Vagina (tissue), 2 donors: ENCODE results near the gene IRS2. TPM values are rescaled to one million over a fixed set of nuclear protein-coding genes. Genes with fewer than 3 reads are reported as not detected.
"Not testable (repeated sequence)": the region's sequence is repeated elsewhere in the genome, so short reads cannot be mapped to it uniquely, and the experiment has no call there.

ENCODE experiments used
- DNase-seq, 2 donors: peaks; one replicate each; pipeline ENCODE4 v3.0.0-alpha.2; 2017; ENCODE audit errors: extremely low spot score in 2 of 2
- H3K27ac ChIP-seq: fragments of 200-600 bp; sonication (generic); one replicate; pipeline ENCODE4 v1.5.1; 2019
- H3K27me3 ChIP-seq: fragments of 200-600 bp; sonication (generic); one replicate; pipeline ENCODE4 v1.5.1; 2019
- H3K36me3 ChIP-seq, 2 donors: fragments of 200-600 bp; sonication (generic); one replicate each; pipeline ENCODE4 v1.5.1; 2017 to 2019
- H3K4me1 ChIP-seq: fragments of 200-600 bp; sonication (generic); one replicate; pipeline ENCODE4 v1.5.1; 2019
- H3K4me3 ChIP-seq, 2 donors: fragments of 200-600 bp; sonication (generic); 1 replicate in 1 of 2; 2 replicates in 1 of 2; pipeline ENCODE4 v1.5.1; 2016 to 2019
- H3K9me3 ChIP-seq: fragments of 200-600 bp; sonication (generic); one replicate; pipeline ENCODE4 v1.5.1; 2019
- POLR2A ChIP-seq, 2 donors: fragments of 450-650 bp; IDR thresholded peaks; one replicate each; pipeline ENCODE4 v1.6.1; 2017; ENCODE audit warnings: antibody characterized with exemption in 2 of 2, mild to moderate bottlenecking in 2 of 2, moderate library complexity in 2 of 2
- POLR2AphosphoS5 ChIP-seq, 2 donors: sonication (generic); formaldehyde crosslinking; IDR thresholded peaks; one replicate each; pipeline ENCODE4 v1.9.0; 2017; ENCODE audit warnings: antibody characterized with exemption in 2 of 2, mild to moderate bottlenecking in 2 of 2, low read depth in 1 of 2; ENCODE audit not compliant: insufficient read depth in 1 of 2
- intact Hi-C: fragments of 100-400 bp; cut with DNase I; formaldehyde crosslinking; loops from one replicate; pipeline ENCODE4 v1.15.1; 2023
- total RNA-seq: library from RNA; depleted of rRNA; stranded (reverse); fragments of >200 nt; gene quantifications from one replicate; pipeline ENCODE4 v1.2.3, GENCODE V29; 2016
- TF ChIP-seq, protein P1 (sequence below), 3 experiments: fragments of 450-650 bp in 2 of 3; fragments of 200-600 bp in 1 of 3; sonication (generic) in 1 of 3; IDR thresholded peaks; one replicate each; pipeline ENCODE4 v1.5.1; 2017 to 2019; ENCODE audit warnings: antibody characterized with exemption in 3 of 3, mild to moderate bottlenecking in 2 of 3, moderate library complexity in 2 of 3

Gene IRS2
- total RNA-seq, 1 donor from 2014 or later, result 25.0 TPM

DNA sequence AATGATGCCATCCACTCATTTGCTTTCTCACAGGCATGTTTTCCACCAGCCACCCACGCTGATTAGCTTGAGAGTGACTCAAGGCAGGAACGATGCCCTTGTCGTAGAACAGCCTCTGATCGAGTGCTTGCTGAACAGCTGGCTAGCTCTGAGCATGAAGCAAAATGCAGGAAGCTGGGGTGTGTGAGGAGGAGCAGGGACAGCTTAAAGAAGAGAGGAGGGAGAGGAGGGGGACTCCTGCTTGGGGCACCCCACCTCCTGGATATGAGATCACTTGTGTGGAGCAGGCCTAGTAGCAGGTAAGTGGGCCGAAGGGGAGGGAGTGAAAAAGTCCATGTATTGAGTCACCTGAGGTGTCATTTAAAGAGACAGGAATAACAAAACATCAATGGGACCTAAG, 48.8 kb downstream of the IRS2 start:
- intact Hi-C loops, result no loop called here
- H3K27me3 ChIP-seq, result no peaks in the 10 kb centered on the region
- no peaks in the 10 kb centered on the region for H3K9me3 ChIP-seq
- TF ChIP-seq POLR2AphosphoS5 (IDR thresholded peaks at IDR 0.05; ENCODE audit: insufficient read depth in 1 of 2, low read depth in 1 of 2) (no peak), POLR2A (IDR thresholded peaks at IDR 0.05) (no peak)
- TF ChIP-seq, protein P1, sequence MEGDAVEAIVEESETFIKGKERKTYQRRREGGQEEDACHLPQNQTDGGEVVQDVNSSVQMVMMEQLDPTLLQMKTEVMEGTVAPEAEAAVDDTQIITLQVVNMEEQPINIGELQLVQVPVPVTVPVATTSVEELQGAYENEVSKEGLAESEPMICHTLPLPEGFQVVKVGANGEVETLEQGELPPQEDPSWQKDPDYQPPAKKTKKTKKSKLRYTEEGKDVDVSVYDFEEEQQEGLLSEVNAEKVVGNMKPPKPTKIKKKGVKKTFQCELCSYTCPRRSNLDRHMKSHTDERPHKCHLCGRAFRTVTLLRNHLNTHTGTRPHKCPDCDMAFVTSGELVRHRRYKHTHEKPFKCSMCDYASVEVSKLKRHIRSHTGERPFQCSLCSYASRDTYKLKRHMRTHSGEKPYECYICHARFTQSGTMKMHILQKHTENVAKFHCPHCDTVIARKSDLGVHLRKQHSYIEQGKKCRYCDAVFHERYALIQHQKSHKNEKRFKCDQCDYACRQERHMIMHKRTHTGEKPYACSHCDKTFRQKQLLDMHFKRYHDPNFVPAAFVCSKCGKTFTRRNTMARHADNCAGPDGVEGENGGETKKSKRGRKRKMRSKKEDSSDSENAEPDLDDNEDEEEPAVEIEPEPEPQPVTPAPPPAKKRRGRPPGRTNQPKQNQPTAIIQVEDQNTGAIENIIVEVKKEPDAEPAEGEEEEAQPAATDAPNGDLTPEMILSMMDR (IDR thresholded peaks at IDR 0.05), result no peak
- no peak overlapping the region for H3K27ac ChIP-seq
- peak in 1 of 2 donors; percentile 49 for DNase-seq
- H3K4me3 ChIP-seq, result no peak overlapping the region
- no peaks in the 10 kb centered on the region for H3K36me3 ChIP-seq
- no peaks in the 10 kb centered on the region for H3K4me1 ChIP-seq

DNA sequence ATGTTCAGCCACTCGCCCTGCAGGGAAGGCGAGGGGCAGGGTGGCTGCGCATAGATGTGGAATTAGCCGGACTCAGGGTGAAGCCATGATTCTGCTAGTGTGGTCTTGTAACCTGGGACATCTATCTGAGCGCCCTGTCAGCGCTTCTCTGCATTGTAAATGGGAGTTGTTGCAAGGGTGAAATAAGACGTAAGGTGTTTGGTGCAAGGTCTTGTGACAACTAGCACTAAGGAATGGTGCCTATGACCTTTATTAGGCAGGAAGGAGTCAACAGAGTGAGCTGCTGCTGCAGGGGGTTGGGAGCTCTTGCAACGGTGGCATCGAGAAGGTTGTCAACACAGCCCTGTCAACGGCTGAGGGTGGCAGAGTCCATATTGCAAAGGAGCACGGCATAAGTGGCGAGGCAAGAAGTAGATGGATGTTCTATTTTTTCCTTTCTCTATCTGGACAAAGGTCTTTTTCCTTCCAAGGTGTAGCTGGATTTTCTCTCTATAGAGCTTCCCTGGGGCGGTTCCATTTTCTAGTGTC, 49.3 kb downstream of the IRS2 start:
- DNase-seq, result peak in 1 of 2 donors; percentile 65
- intact Hi-C loops, result no loop called here
- TF ChIP-seq POLR2A (IDR thresholded peaks at IDR 0.05), result no peak
- TF ChIP-seq, protein P1 (IDR thresholded peaks at IDR 0.05), result no peak
- no peak for TF ChIP-seq POLR2AphosphoS5 (IDR thresholded peaks at IDR 0.05; ENCODE audit: insufficient read depth in 1 of 2, low read depth in 1 of 2)

DNA sequence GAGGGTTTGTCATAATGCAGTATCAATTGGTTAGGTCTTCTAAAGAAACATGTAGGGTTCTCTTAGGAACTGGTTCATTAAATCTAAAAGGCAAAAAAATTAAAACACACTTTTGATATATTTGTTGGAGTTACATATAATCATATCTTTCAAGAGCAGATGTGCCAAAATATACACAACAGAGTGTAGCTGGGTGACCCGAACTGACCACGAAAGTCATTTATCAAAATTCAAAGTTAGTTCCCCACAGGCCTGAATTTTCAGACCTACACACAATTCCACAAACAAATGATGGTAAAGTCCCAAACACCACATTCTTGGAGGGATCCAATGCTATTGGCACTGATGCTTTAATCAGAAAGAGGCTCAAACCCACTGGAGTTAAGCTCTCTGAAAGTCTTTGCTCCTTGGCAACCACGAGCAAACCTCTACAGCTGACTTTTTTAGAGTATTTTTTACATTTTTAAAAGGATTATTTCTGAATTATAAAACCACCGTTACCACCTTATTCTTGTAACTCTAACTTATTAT, 50.9 kb downstream of the IRS2 start:
- TF ChIP-seq, protein P1 (IDR thresholded peaks at IDR 0.05), result no peak
- TF ChIP-seq POLR2A (IDR thresholded peaks at IDR 0.05) (no peak), POLR2AphosphoS5 (IDR thresholded peaks at IDR 0.05; ENCODE audit: insufficient read depth in 1 of 2, low read depth in 1 of 2) (no peak)
- no peak overlapping the region for H3K27ac ChIP-seq
- H3K36me3 ChIP-seq, result no peaks in the 10 kb centered on the region
- no peak overlapping the region for H3K4me3 ChIP-seq
- no peaks in the 10 kb centered on the region for H3K27me3 ChIP-seq
- H3K9me3 ChIP-seq, result no peaks in the 10 kb centered on the region
- intact Hi-C loops, result no loop called here
- H3K4me1 ChIP-seq, result no peaks in the 10 kb centered on the region
- no peak for DNase-seq

More for the DNA sequence above, 49.3 kb downstream of the IRS2 start:
- no peaks in the 10 kb centered on the region for H3K4me1 ChIP-seq
- no peak overlapping the region for H3K27ac ChIP-seq
- no peaks in the 10 kb centered on the region for H3K36me3 ChIP-seq
- H3K27me3 ChIP-seq, result no peaks in the 10 kb centered on the region
- H3K9me3 ChIP-seq, result no peaks in the 10 kb centered on the region
- no peak overlapping the region for H3K4me3 ChIP-seq

DNA sequence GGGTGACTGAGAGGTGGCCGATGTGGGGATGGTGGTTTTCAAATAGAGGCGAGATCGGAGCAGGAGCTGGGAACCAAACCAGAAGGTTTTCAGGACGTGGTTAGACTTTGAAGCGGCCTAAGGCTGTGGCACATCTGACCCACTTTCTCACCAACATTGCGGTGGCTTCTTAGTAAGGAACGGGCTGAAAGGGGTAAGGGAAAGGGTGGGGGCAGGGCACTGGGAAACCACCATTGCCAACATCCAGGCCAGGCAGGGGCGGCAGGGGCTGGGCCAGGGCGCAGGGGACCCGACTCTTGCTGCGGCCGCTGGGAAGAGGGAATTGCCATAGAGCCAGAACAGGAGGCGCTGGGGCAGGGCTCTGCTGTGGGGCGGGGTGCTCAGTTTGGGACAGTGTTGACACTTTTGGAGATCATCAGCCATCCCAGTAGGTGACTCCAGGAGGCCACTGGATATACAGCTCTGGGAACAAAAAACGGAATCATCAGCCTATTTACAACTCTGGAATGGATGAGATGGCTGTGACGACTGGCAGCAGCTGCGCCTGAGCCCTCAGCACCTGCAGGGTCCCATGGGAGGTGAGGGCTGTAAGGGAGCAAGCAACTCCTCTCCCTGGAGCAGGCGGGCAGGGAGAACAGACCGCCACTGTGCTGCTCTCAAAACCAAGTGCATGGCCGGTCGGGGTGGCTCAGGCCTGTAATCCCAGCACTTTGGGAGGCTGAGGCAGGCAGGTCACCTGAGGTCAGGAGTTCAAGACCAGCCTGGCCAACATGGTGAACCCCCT, 52.2 kb downstream of the IRS2 start:
- TF ChIP-seq, protein P1 (IDR thresholded peaks at IDR 0.05), result no peak
- no peaks in the 10 kb centered on the region for H3K36me3 ChIP-seq
- intact Hi-C loops, result loop anchor here (5.0 kb wide), 1 partner anchor 1982 kb away; no protein-coding TSS in a partner anchor

DNA sequence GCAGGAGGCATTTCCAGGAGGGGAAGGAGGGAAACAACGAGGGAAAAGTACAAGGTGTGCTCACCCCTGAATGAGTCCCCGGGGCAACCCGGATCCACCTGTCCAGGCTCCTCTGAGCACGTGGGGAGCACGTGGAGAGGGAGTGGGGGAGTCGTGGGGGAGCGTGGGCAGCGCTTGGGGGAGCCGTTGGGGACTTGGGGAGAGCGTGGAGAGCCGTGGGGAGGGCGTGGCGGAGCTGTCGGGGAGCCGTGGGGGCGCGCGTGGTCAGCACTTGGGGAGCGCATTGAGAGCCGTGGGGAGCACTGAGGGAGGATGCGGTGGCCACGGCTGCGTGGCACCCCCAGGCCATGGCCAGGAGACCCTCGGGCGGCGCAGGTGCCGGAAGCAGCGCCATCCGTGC, 52.8 kb downstream of the IRS2 start:
- TF ChIP-seq, protein P1 (IDR thresholded peaks at IDR 0.05), result no peak
- TF ChIP-seq POLR2A (IDR thresholded peaks at IDR 0.05) (no peak), POLR2AphosphoS5 (IDR thresholded peaks at IDR 0.05; ENCODE audit: insufficient read depth in 1 of 2, low read depth in 1 of 2) (no peak)
- Histone ChIP-seq H3K27ac (no peak overlapping the region), H3K27me3 (no peaks in the 10 kb centered on the region), H3K4me1 (no peaks in the 10 kb centered on the region), H3K4me3 (no peak overlapping the region), H3K36me3 (no peaks in the 10 kb centered on the region), H3K9me3 (no peaks in the 10 kb centered on the region)
- DNase-seq, result no peak
- intact Hi-C loops, result loop anchor here (5.0 kb wide), 1 partner anchor 1981 kb away; no protein-coding TSS in a partner anchor

More for the DNA sequence above, 52.2 kb downstream of the IRS2 start:
- no peak for DNase-seq
- H3K4me1 ChIP-seq, result no peaks in the 10 kb centered on the region
- H3K4me3 ChIP-seq, result no peak overlapping the region
- H3K9me3 ChIP-seq, result no peaks in the 10 kb centered on the region
- no peak overlapping the region for H3K27ac ChIP-seq
- H3K27me3 ChIP-seq, result no peaks in the 10 kb centered on the region

DNA sequence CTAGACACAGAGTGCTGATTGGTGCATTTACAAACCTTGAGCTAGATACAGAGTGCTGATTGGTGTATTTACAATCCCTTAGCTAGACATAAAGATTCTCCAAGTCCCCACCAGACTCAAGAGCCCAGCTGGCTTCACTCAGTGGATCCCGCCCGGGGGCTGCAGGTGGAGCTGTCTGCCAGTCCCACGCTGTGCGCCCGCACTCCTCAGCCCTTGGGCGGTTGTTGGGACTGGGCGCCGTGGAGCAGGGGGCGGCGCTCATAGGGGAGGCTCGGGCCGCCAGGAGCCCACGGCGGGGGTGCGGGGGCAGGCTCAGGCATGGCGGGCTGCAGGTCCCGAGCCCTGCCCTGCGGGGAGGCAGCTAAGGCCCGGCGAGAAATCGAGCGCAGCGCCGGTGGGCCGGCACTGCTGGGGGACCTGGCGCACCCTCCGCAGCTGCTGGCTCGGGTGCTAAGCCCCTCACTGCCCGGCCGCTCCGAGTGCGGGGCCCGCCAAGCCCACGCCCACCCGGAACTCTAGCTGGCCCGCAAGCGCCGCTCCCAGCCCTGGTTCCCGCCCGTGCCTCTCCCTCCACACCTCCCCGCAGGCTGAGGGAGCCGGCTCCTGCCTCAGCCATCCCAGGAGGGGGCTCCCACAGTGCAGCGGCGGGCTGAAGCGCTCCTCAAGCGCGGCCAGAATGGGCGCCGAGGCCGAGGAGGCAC, 53.8 kb downstream of the IRS2 start:
- not testable (repeated sequence) for H3K27me3 ChIP-seq, H3K4me3 ChIP-seq, H3K36me3 ChIP-seq, DNase-seq, H3K27ac ChIP-seq, H3K9me3 ChIP-seq, H3K4me1 ChIP-seq
- intact Hi-C loops, result loop anchor here (5.0 kb wide), 1 partner anchor 1980 kb away; no protein-coding TSS in a partner anchor
